GM13977 (cell line): ENCODE measurements around the gene IPO5.
"Not testable (repeated sequence)": the region's sequence is repeated elsewhere in the genome, so short reads cannot be mapped to it uniquely, and the experiment has no call there.

ENCODE experiments used
- DNase-seq: peaks from one replicate; pipeline ENCODE4 v3.0.0; 2012; ENCODE audit warnings: low spot score
- in situ Hi-C: fragments of 300-500 bp; cut with MboI; formaldehyde crosslinking; loops from one replicate; pipeline ENCODE4 v1.12.0; 2022; ENCODE audit warnings: low sequenced_read_pairs, low pct_unique_long_range_greater_than_20kb, mixed read lengths, inconsistent platforms; ENCODE audit not compliant: unreplicated experiment
- TF ChIP-seq, protein P1 (sequence below): IDR thresholded peaks from 2 replicates; pipeline ENCODE4 v1.5.1; 2012; ENCODE audit warnings: mild to moderate bottlenecking, control low read depth; ENCODE audit not compliant: insufficient read depth; ENCODE audit errors: extremely low read depth, missing control alignments

The IPO5 gene

DNA sequence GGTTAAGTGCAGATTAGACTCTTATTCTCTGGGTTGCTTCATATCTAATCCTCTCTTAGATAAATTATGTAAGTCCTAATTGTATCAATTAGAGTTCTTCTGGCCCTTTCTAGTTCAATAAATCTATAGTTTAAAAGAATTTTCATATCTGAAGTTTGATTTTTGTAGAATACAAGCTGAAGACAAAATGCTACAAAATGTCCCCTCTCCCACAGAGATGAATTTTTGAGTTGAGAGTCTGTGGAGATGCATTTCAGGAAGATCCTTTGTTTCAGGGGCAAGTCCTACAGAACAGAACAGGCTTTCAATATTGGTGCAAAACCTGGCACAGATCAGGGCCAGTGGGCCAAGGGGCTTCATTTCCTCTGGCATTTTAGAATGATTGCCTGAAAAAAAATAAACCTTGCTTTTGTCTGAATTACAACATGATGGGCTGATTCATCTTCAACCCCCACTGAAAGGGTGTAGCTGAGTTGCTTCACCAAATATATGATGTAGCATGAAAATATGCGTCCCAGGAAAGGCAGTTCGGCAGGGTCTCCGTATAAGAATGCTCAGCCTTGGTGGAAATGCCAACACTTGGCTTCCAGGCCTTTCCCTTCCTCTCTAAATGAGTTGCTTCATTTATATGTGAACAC is 6.4 kb upstream of the IPO5 start:
- DNase-seq: no peak
- in situ Hi-C loops: no loop called here
- TF ChIP-seq, protein P1, sequence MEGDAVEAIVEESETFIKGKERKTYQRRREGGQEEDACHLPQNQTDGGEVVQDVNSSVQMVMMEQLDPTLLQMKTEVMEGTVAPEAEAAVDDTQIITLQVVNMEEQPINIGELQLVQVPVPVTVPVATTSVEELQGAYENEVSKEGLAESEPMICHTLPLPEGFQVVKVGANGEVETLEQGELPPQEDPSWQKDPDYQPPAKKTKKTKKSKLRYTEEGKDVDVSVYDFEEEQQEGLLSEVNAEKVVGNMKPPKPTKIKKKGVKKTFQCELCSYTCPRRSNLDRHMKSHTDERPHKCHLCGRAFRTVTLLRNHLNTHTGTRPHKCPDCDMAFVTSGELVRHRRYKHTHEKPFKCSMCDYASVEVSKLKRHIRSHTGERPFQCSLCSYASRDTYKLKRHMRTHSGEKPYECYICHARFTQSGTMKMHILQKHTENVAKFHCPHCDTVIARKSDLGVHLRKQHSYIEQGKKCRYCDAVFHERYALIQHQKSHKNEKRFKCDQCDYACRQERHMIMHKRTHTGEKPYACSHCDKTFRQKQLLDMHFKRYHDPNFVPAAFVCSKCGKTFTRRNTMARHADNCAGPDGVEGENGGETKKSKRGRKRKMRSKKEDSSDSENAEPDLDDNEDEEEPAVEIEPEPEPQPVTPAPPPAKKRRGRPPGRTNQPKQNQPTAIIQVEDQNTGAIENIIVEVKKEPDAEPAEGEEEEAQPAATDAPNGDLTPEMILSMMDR: no peak

DNA sequence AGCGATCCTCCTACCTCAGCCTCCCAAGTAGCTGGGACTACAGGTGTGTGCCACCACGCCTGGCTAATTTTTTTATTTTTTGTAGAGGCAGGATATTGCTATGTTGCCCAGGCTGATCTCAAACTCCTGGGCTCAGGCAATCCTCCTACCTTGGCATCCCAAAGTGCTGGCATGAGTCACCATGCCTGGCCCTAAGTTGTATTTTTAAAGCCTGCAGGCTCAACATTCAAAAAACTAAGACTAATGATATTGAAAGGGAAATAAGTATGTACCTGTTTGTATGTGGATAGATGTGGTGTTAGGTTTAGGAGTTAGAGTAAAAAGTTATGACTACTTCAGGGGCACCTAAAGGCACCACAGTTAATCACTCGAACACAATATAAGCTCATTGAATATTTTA is 5.4 kb upstream of the IPO5 start:
- DNase-seq: no peak
- TF ChIP-seq, protein P1: no peak
- in situ Hi-C loops: no loop called here

DNA sequence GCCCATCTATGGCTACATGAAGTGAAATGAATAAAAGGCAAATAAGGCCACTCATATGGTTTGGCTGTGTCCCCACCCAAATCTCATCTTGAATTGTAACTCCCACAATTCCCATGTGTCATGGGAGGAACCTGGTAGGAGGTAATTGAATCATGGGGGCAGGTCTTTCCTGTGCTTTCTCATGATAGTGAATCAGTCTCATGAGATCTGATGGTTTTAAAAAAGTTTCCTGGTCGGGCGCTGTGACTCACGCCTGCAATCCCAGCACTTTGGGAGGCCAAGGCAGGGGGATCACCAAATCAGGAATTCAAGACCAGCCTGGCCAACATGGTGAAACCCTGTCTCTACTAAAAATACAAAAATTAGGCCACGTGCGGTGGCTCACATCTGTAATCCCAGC is 4.2 kb upstream of the IPO5 start:
- DNase-seq, in situ Hi-C loops: not testable (repeated sequence)

DNA sequence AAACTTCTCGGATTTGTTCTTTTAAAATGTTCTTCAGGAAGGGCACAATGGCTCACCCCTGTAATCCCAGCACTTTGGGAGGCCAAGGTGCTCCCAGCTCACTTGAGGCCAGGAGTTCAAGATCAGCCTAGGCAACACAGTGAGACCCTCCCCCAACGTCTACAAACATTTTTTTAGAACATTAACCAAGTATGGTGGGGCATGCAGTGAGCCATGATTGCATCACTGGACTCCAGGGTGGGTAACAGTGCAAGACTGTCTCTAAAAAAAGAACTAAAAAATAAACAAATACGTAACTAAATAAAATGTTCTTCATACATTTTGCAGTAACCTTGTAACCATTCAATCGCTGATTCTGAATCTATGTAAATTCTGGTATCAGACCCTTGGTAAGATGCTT is 2.1 kb upstream of the IPO5 start:
- in situ Hi-C loops: no loop called here
- TF ChIP-seq, protein P1: no peak
- no peak for DNase-seq

DNA sequence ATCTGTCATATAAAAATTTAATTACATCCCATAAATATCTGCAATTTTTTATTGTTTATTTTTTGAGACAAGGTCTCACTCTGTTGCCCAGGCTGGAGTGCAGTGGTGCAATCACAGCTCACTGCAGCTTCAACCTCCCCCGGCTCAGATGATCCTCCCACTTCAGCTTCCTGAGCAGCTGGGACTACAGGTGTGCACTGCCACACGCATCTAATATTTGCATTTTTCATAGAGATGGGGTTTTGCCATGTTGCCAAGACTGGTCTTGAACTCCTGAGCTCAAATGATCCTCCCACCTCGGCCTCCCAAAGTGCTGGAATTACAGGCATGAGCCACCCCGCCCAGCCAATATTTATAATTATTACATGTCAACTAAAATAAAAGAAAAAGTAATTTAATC is 644 bp upstream of the IPO5 start:
- DNase-seq, in situ Hi-C loops: not testable (repeated sequence)

DNA sequence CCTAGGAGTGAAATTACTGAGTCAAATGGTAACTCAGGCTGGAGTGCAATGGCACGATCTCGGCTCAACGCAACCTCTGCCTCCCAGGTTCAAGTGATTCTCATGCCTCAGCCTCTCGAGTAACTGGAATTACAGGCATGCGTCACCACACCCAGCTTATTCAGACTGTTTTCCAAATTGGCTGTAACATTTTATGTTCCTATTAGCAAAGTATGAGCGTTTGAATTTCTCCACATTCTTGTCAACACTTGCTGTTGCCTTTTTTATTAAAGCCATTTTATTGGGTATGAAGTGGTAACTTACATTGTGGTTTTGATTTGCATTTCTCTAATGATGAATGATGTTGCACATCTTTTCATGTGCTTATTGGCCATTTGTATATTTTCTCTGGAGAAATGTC is 7.9 kb downstream of the IPO5 start:
- TF ChIP-seq, protein P1: no peak
- DNase-seq: no peak
- in situ Hi-C loops: no loop called here

DNA sequence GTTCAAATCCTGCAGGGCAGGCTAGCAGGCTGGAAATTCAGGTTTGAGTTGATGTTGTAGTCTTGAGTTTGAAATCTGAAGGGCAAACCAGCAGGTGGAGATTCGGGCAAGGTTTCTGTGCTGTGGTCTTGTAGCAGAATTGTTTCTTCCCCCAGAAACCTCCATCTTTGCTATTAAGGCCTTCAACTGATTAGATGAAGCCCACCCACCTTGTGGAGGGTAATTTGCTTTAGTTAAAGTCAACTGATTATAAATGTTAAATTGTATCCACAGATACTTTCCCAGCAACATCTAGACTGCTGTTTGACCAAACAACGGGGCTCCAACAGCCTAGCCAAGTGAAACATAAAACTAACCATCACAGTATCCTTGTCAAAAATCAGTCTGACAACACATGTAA is 9.4 kb downstream of the IPO5 start:
- TF ChIP-seq, protein P1: no peak
- no peak for DNase-seq
- in situ Hi-C loops: no loop called here

DNA sequence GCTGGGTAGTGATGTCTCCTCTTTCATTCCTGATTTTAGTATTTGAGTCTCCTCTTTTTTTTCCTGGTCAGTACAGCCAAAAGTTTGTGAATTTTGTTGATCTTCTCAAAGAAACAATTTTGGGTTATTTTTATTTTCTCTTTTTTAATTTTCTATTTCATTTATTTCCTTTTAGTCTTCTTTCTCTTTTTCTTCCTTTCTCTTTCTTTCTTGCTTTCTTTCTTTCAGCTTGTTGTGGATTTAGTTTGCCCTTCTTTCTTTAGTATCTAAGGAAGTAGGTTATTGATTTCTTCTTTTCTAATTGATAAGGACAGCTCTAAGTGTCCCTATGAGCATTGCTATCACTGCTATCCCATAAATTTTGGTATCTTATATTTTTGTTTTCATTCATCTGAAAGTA is 13.8 kb downstream of the IPO5 start:
- TF ChIP-seq, protein P1: no peak
- in situ Hi-C loops: no loop called here
- DNase-seq: no peak
